A673 (cell line): ENCODE measurements around the gene MEGF11.

Experiments
- EZH2 ChIP-seq: fragments of 200-600 bp; sonication (generic); IDR thresholded peaks from 2 replicates; pipeline ENCODE4 v1.6.1; 2017; ENCODE audit warnings: borderline replicate concordance, low read depth, mild to moderate bottlenecking, mixed read lengths, antibody characterized with exemption, low read length; ENCODE audit not compliant: poor library complexity, severe bottlenecking
- TF ChIP-seq, protein P1 (sequence below): fragments of 300-800, 200-600 bp; sonication (generic); conservative IDR thresholded peaks from 2 replicates; pipeline ENCODE4 v1.5.1; 2017; ENCODE audit warnings: low read depth, mild to moderate bottlenecking, antibody characterized with exemption, low read length, moderate library complexity, mixed read lengths

DNA sequence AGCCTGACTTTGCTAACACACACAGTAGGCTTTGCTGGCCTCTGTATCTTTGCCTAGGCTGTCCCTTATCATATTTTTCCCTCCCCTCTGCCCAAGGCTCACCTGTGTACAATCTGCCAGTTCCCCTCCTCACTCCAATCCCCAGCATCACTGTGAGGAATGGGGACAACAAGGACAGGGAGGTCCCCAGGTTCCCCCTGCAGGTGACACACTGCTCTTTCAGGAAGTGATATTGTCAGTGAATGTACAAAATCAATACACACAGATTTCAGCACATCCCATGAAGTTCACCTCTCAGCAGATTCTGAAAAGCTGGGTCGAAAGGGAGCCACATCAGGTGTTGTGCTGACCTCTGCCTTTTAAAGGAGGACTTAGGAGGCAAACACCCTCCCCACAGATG lies 206.8 kb downstream of the MEGF11 start:
- TF ChIP-seq, protein P1, sequence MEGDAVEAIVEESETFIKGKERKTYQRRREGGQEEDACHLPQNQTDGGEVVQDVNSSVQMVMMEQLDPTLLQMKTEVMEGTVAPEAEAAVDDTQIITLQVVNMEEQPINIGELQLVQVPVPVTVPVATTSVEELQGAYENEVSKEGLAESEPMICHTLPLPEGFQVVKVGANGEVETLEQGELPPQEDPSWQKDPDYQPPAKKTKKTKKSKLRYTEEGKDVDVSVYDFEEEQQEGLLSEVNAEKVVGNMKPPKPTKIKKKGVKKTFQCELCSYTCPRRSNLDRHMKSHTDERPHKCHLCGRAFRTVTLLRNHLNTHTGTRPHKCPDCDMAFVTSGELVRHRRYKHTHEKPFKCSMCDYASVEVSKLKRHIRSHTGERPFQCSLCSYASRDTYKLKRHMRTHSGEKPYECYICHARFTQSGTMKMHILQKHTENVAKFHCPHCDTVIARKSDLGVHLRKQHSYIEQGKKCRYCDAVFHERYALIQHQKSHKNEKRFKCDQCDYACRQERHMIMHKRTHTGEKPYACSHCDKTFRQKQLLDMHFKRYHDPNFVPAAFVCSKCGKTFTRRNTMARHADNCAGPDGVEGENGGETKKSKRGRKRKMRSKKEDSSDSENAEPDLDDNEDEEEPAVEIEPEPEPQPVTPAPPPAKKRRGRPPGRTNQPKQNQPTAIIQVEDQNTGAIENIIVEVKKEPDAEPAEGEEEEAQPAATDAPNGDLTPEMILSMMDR, result no peak
- no peak for TF ChIP-seq EZH2
